Measurements from ENCODE around the gene RPL6.
A peak's percentile ranks its signal among the peaks of the same experiment; 100 is the strongest.

The RPL6 gene

DNA sequence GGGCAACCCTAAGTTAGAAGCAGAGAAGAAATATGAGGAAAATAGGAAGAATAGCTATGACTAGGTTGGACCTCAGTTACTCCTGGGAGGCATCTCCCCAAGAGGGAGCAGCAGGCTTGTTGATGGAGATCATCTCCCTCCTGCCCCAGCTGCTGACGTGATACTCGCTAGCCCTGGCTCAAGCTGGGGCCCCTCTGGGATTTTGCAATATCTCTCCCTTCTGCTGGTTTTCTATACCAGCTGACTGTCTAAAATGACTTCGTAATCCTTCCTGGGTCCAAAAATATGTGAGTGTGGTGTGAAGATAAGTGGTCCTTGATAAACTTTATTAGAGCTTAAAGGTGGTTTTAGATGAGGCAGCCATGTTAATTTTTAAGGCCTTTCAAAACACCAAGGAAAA, 22.7 kb downstream of the RPL6 start:
- Histone ChIP-seq H3K4me3 (ENCODE audit: low read length in 2 of 2) (no peak overlapping the region), H4K8ac (ENCODE audit: low read depth, low read length) (no peak overlapping the region), H2AK5ac (ENCODE audit: low read depth, low read length) (no peak overlapping the region), H2BK120ac (ENCODE audit: low read depth, low read length) (no peak overlapping the region), H3K18ac (ENCODE audit: low read length) (no peak overlapping the region), H3K4ac (ENCODE audit: low read length) (no peak overlapping the region), H4K91ac (ENCODE audit: low read depth, low read length, poor library complexity) (no peak overlapping the region), H3K14ac (ENCODE audit: low read length) (no peak overlapping the region), H3K4me2 (ENCODE audit: insufficient read depth, low read length, poor library complexity, severe bottlenecking) (no peak overlapping the region), H3K27ac (replicated peaks; ENCODE audit: low read length) (no peak overlapping the region), H2AFZ (ENCODE audit: low read length) (peak overlapping the region; percentile 73), H3K4me1 (ENCODE audit: control insufficient read depth in 2 of 2, insufficient read depth in 1 of 2, low read depth in 1 of 2, low read length in 2 of 2) (peaks cover 2 to 3% of the 10 kb centered on the region in 2 donors), H3K36me3 (replicated peaks in 1 of 2; ENCODE audit: control insufficient read depth in 2 of 2, insufficient read depth in 2 of 2, low read length in 2 of 2) (no peaks in the 10 kb centered on the region), H3K9ac (ENCODE audit: low read depth, low read length, poor library complexity) (no peak overlapping the region), H2BK5ac (ENCODE audit: low read length) (no peak overlapping the region), H3K27me3 (ENCODE audit: control insufficient read depth in 3 of 3, insufficient read depth in 3 of 3, low read depth in 1 of 3, low read length in 3 of 3) (no peaks in the 10 kb centered on the region), H3K79me1 (ENCODE audit: low read depth, low read length) (no peaks in the 10 kb centered on the region), H3K23ac (ENCODE audit: low read depth, low read length, poor library complexity) (no peak overlapping the region), H2BK12ac (ENCODE audit: low read length) (no peak overlapping the region), H2BK15ac (ENCODE audit: low read length) (no peak overlapping the region), H3K9me3 (replicated peaks in 1 of 2; ENCODE audit: control insufficient read depth in 2 of 2, insufficient read depth in 1 of 2, low read depth in 1 of 2, low read length in 2 of 2) (no peaks in the 10 kb centered on the region)
- DNase-seq (ENCODE audit: low spot score), result no peak
- no CpG with 5 or more reads among the region's 3 CpGs for WGBS, 2 donors (ENCODE audit: extremely low coverage in 2 of 2, insufficient read length in 2 of 2, insufficient replicate concordance in 1 of 2)

GRCh38 chr12:112382866-112383265, 26.5 kb downstream of the RPL6 start:
- H2BK120ac ChIP-seq (ENCODE audit: low read depth, low read length), result no peak overlapping the region

DNA sequence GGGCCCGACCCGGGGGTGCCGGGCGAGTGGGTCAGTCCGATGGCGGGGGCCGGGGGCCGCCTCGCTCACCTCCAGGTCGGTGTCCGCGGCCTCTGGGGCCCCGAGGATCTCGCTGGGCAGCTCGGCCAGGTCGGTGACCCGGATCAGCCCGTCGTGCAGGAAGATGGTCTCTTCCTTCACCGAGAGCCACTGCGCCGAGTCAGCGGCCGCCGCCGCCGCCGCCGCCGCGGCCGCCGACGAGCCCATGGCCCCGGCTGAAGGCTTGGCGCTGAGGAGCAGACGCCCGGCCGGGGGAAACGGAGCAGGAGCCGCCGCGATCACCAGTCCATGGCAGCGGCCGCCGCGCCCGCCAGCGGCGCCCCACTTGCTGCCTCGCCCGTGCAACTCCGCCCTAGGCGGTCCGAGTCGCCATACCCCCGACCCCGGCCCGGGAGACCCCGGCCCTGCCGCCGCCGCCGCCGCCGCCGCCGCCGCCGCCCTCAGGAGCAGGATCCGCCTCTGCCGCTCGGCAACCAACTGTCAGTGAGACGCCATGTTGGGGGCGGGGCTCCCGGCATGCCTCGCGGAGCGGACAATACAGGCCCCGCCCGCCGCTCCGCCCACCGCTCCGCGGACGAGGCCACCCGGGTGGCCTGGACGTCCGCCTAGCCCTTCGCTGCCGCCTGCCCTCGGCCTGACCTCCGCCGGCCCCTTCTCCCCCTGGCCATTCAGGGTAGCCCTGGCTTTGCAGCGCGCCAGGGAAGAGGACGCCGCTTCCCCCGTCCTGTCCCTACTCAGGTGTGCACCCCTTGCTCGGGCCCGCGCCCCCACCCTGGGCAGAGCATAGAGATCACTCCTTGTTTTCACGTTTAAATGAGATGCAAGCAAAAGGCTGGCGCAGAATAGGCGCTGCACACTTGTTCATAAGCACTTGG, 27.3 kb downstream of the RPL6 start, which contains the start of gene HECTD4:
HECTD4 (minus strand) TSS at position 549 of the 914 bp plus-strand sequence; CDS start at position 246, 303 bp downstream.
- Histone ChIP-seq H3K18ac (ENCODE audit: low read length) (peak within 1 kb of the TSS; percentile 93), H4K8ac (ENCODE audit: low read depth, low read length) (peak within 1 kb of the TSS; percentile 65), H3K79me1 (ENCODE audit: low read depth, low read length) (peaks cover 2% of the 10 kb centered on the region), H2BK15ac (ENCODE audit: low read length) (no peak within 1 kb of the TSS), H3K4ac (ENCODE audit: low read length) (no peak within 1 kb of the TSS), H2BK120ac (ENCODE audit: low read depth, low read length) (no peak within 1 kb of the TSS), H2BK12ac (ENCODE audit: low read length) (peak within 1 kb of the TSS; percentile 58), H2AK5ac (ENCODE audit: low read depth, low read length) (peak within 1 kb of the TSS; percentile 70), H2AFZ (ENCODE audit: low read length) (peak within 1 kb of the TSS; percentile 99), H4K91ac (ENCODE audit: low read depth, low read length, poor library complexity) (no peak within 1 kb of the TSS), H3K27ac (replicated peaks; ENCODE audit: low read length) (peak within 1 kb of the TSS; percentile 82), H3K4me1 (ENCODE audit: control insufficient read depth in 2 of 2, insufficient read depth in 1 of 2, low read depth in 1 of 2, low read length in 2 of 2) (peaks cover 4 to 6% of the 10 kb centered on the region in 2 donors), H3K4me2 (ENCODE audit: insufficient read depth, low read length, poor library complexity, severe bottlenecking) (peak within 1 kb of the TSS; percentile 66), H2BK5ac (ENCODE audit: low read length) (no peak within 1 kb of the TSS), H3K4me3 (ENCODE audit: low read length in 2 of 2) (peak within 1 kb of the TSS; percentile 57 to 90), H3K14ac (ENCODE audit: low read length) (peak within 1 kb of the TSS; percentile 94), H3K23ac (ENCODE audit: low read depth, low read length, poor library complexity) (peak within 1 kb of the TSS; percentile 96), H3K36me3 (replicated peaks in 1 of 2; ENCODE audit: control insufficient read depth in 2 of 2, insufficient read depth in 2 of 2, low read length in 2 of 2) (no peaks in the 10 kb centered on the region), H3K27me3 (ENCODE audit: control insufficient read depth in 3 of 3, insufficient read depth in 3 of 3, low read depth in 1 of 3, low read length in 3 of 3) (no peaks in the 10 kb centered on the region), H3K9ac (ENCODE audit: low read depth, low read length, poor library complexity) (peak within 1 kb of the TSS; percentile 90), H3K9me3 (replicated peaks in 1 of 2; ENCODE audit: control insufficient read depth in 2 of 2, insufficient read depth in 1 of 2, low read depth in 1 of 2, low read length in 2 of 2) (no peaks in the 10 kb centered on the region)
- DNase-seq (ENCODE audit: low spot score), result peak; percentile 94
- WGBS, 2 donors (ENCODE audit: extremely low coverage in 2 of 2, insufficient read length in 2 of 2, insufficient replicate concordance in 1 of 2), result no CpG with 5 or more reads among the region's 106 CpGs

More at GRCh38 chr12:112382866-112383265, 26.5 kb downstream of the RPL6 start:
- H3K9me3 ChIP-seq (replicated peaks in 1 of 2; ENCODE audit: control insufficient read depth in 2 of 2, insufficient read depth in 1 of 2, low read depth in 1 of 2, low read length in 2 of 2), result no peaks in the 10 kb centered on the region
- no peak overlapping the region for H2BK15ac ChIP-seq (ENCODE audit: low read length)
- H3K27ac ChIP-seq (replicated peaks; ENCODE audit: low read length), result no peak overlapping the region
- no peak overlapping the region for H3K18ac ChIP-seq (ENCODE audit: low read length)
- peak overlapping the region; percentile 99 for H2AFZ ChIP-seq (ENCODE audit: low read length)
- H2BK5ac ChIP-seq (ENCODE audit: low read length), result no peak overlapping the region
- no peak overlapping the region for H4K91ac ChIP-seq (ENCODE audit: low read depth, low read length, poor library complexity)
- no CpG with 5 or more reads among the region's 11 CpGs for WGBS, 2 donors (ENCODE audit: extremely low coverage in 2 of 2, insufficient read length in 2 of 2, insufficient replicate concordance in 1 of 2)
- no peaks in the 10 kb centered on the region for H3K36me3 ChIP-seq (replicated peaks in 1 of 2; ENCODE audit: control insufficient read depth in 2 of 2, insufficient read depth in 2 of 2, low read length in 2 of 2)
- peaks cover under 1% of the 10 kb centered on the region for H3K79me1 ChIP-seq (ENCODE audit: low read depth, low read length)
- H2AK5ac ChIP-seq (ENCODE audit: low read depth, low read length), result no peak overlapping the region
- H3K4me1 ChIP-seq (ENCODE audit: control insufficient read depth in 2 of 2, insufficient read depth in 1 of 2, low read depth in 1 of 2, low read length in 2 of 2), result peaks cover 4 to 7% of the 10 kb centered on the region in 2 donors
- no peak overlapping the region for H3K4ac ChIP-seq (ENCODE audit: low read length)
- no peak overlapping the region for H3K9ac ChIP-seq (ENCODE audit: low read depth, low read length, poor library complexity)
- no peak overlapping the region for H2BK12ac ChIP-seq (ENCODE audit: low read length)
- H3K14ac ChIP-seq (ENCODE audit: low read length), result no peak overlapping the region
- no peak overlapping the region for H3K23ac ChIP-seq (ENCODE audit: low read depth, low read length, poor library complexity)
- no peak overlapping the region for H4K8ac ChIP-seq (ENCODE audit: low read depth, low read length)
- DNase-seq (ENCODE audit: low spot score), result no peak
- H3K4me2 ChIP-seq (ENCODE audit: insufficient read depth, low read length, poor library complexity, severe bottlenecking), result no peak overlapping the region
- H3K4me3 ChIP-seq (ENCODE audit: low read length in 2 of 2), result peak overlapping the region in 1 of 2 donors; percentile 57
- no peaks in the 10 kb centered on the region for H3K27me3 ChIP-seq (ENCODE audit: control insufficient read depth in 3 of 3, insufficient read depth in 3 of 3, low read depth in 1 of 3, low read length in 3 of 3)

GRCh38 chr12:112381406-112381882, 28.0 kb downstream of the RPL6 start:
- no peak overlapping the region for H2BK12ac ChIP-seq (ENCODE audit: low read length)
- no peak overlapping the region for H4K91ac ChIP-seq (ENCODE audit: low read depth, low read length, poor library complexity)

More at GRCh38 chr12:112381406-112381882, 28.0 kb downstream of the RPL6 start:
- Histone ChIP-seq H2AFZ (ENCODE audit: low read length) (peak overlapping the region; percentile 99), H4K8ac (ENCODE audit: low read depth, low read length) (no peak overlapping the region), H3K79me1 (ENCODE audit: low read depth, low read length) (peaks cover 2% of the 10 kb centered on the region), H2BK5ac (ENCODE audit: low read length) (no peak overlapping the region), H3K9ac (ENCODE audit: low read depth, low read length, poor library complexity) (peak overlapping the region; percentile 90), H3K14ac (ENCODE audit: low read length) (peak overlapping the region; percentile 94), H3K9me3 (replicated peaks in 1 of 2; ENCODE audit: control insufficient read depth in 2 of 2, insufficient read depth in 1 of 2, low read depth in 1 of 2, low read length in 2 of 2) (no peaks in the 10 kb centered on the region), H3K4me1 (ENCODE audit: control insufficient read depth in 2 of 2, insufficient read depth in 1 of 2, low read depth in 1 of 2, low read length in 2 of 2) (peaks cover 4 to 5% of the 10 kb centered on the region in 2 donors), H3K4me2 (ENCODE audit: insufficient read depth, low read length, poor library complexity, severe bottlenecking) (peak overlapping the region; percentile 66), H3K27ac (replicated peaks; ENCODE audit: low read length) (peak overlapping the region; percentile 82), H3K18ac (ENCODE audit: low read length) (peak overlapping the region; percentile 93), H2BK120ac (ENCODE audit: low read depth, low read length) (no peak overlapping the region), H3K27me3 (ENCODE audit: control insufficient read depth in 3 of 3, insufficient read depth in 3 of 3, low read depth in 1 of 3, low read length in 3 of 3) (no peaks in the 10 kb centered on the region), H2AK5ac (ENCODE audit: low read depth, low read length) (peak overlapping the region; percentile 70), H3K4ac (ENCODE audit: low read length) (no peak overlapping the region), H3K4me3 (ENCODE audit: low read length in 2 of 2) (peak overlapping the region; percentile 57 to 90), H2BK15ac (ENCODE audit: low read length) (no peak overlapping the region), H3K23ac (ENCODE audit: low read depth, low read length, poor library complexity) (peak overlapping the region; percentile 96), H3K36me3 (replicated peaks in 1 of 2; ENCODE audit: control insufficient read depth in 2 of 2, insufficient read depth in 2 of 2, low read length in 2 of 2) (no peaks in the 10 kb centered on the region)
- DNase-seq (ENCODE audit: low spot score), result no peak
- no CpG with 5 or more reads among the region's 33 CpGs for WGBS, 2 donors (ENCODE audit: extremely low coverage in 2 of 2, insufficient read length in 2 of 2, insufficient replicate concordance in 1 of 2)
